Activated CD4-positive, alpha-beta memory T cell treated with anti-CD3 and anti-CD28 coated beads, Interleukin-2, amount 10 ng/mL, durations not matched to agents 7 days and 5 days (primary cell): ENCODE measurements around the gene C19orf25. TPM values are rescaled to one million over a fixed set of nuclear protein-coding genes. Genes with fewer than 3 reads are reported as not detected.

Source experiments
- CTCF ChIA-PET: fragments of 350-600 bp; sonication (Branson Sonifier 250); formaldehyde crosslinking; loops from one replicate; lab custom pipeline; 2021; ENCODE audit warnings: antibody characterized with exemption, inconsistent platforms; lab: Charles Lee
- POLR2A ChIA-PET: fragments of 350-600 bp; sonication (Branson Sonifier 250); formaldehyde crosslinking; loops from one replicate; lab custom pipeline; 2021; ENCODE audit warnings: antibody characterized with exemption; lab: Charles Lee
- DNase-seq: peaks from one replicate; pipeline ENCODE4 v3.0.0-alpha.2; 2020
- H3K27ac Mint-ChIP-seq: one replicate; pipeline ENCODE4 v1.8.0; 2021; ENCODE audit warnings: mild to moderate bottlenecking, mixed read lengths
- H3K27me3 Mint-ChIP-seq: one replicate; pipeline ENCODE4 v1.8.0; 2021; ENCODE audit warnings: mixed read lengths
- H3K36me3 Mint-ChIP-seq: one replicate; pipeline ENCODE4 v1.8.0; 2021; ENCODE audit warnings: low read depth, mixed read lengths
- H3K4me1 Mint-ChIP-seq: one replicate; pipeline ENCODE4 v1.8.0; 2021; ENCODE audit warnings: mixed read lengths
- H3K4me3 Mint-ChIP-seq: one replicate; pipeline ENCODE4 v1.8.0; 2021; ENCODE audit warnings: mild to moderate bottlenecking, mixed read lengths
- H3K9me3 Mint-ChIP-seq: one replicate; pipeline ENCODE4 v1.8.0; 2021; ENCODE audit warnings: mixed read lengths
- total RNA-seq, 2 experiments: library from RNA; stranded (reverse); gene quantifications; one replicate each; pipeline ENCODE4 v1.2.3, GENCODE V29; 2021

Gene C19orf25
- total RNA-seq, 2 experiments from 2014 or later: 38.4 to 38.5 TPM

- no peak overlapping the region for H3K27ac Mint-ChIP-seq
- no peak for DNase-seq
- CTCF ChIA-PET: no interaction called here
- no peaks in the 10 kb centered on the region for H3K9me3 Mint-ChIP-seq
- peaks cover 2% of the 10 kb centered on the region for H3K4me1 Mint-ChIP-seq
- H3K36me3 Mint-ChIP-seq: no peaks in the 10 kb centered on the region
- H3K4me3 Mint-ChIP-seq: no peak overlapping the region
- POLR2A ChIA-PET: no interaction called here
- H3K27me3 Mint-ChIP-seq: peaks cover 4% of the 10 kb centered on the region
Measured at GRCh38 chr19:1497578-1498235, 18.7 kb upstream of the C19orf25 start.

- H3K27me3 Mint-ChIP-seq: peaks cover 7% of the 10 kb centered on the region
- POLR2A ChIA-PET: no interaction called here
Measured at GRCh38 chr19:1496714-1497577, 17.9 kb upstream of the C19orf25 start.

GRCh38 chr19:1495799-1496713 is 17.0 kb upstream of the C19orf25 start:
- ChIA-PET CTCF (no interaction called here), POLR2A (no interaction called here)
- H3K27ac Mint-ChIP-seq: no peak overlapping the region
- H3K4me1 Mint-ChIP-seq: peaks cover 5% of the 10 kb centered on the region
- peaks cover 11% of the 10 kb centered on the region for H3K27me3 Mint-ChIP-seq
- H3K36me3 Mint-ChIP-seq: no peaks in the 10 kb centered on the region
- no peak overlapping the region for H3K4me3 Mint-ChIP-seq
- no peaks in the 10 kb centered on the region for H3K9me3 Mint-ChIP-seq
- DNase-seq: no peak

More at GRCh38 chr19:1496714-1497577, 17.9 kb upstream of the C19orf25 start:
- Mint-ChIP-seq H3K36me3 (no peaks in the 10 kb centered on the region), H3K4me3 (no peak overlapping the region), H3K9me3 (no peaks in the 10 kb centered on the region), H3K4me1 (peaks cover 1% of the 10 kb centered on the region), H3K27ac (no peak overlapping the region)
- DNase-seq: no peak
- CTCF ChIA-PET: no interaction called here

- DNase-seq: no peak
- ChIA-PET CTCF (no interaction called here), POLR2A (no interaction called here)
- H3K36me3 Mint-ChIP-seq: no peaks in the 10 kb centered on the region
- no peak overlapping the region for H3K27ac Mint-ChIP-seq
- no peak overlapping the region for H3K4me3 Mint-ChIP-seq
- H3K27me3 Mint-ChIP-seq: peaks cover 11% of the 10 kb centered on the region
- no peaks in the 10 kb centered on the region for H3K9me3 Mint-ChIP-seq
- H3K4me1 Mint-ChIP-seq: peaks cover 9% of the 10 kb centered on the region
Measured at GRCh38 chr19:1495051-1495798, 16.2 kb upstream of the C19orf25 start.

GRCh38 chr19:1494115-1494815 is 15.2 kb upstream of the C19orf25 start:
- no peaks in the 10 kb centered on the region for H3K9me3 Mint-ChIP-seq
- H3K27me3 Mint-ChIP-seq: peaks cover 11% of the 10 kb centered on the region
- H3K27ac Mint-ChIP-seq: no peak overlapping the region
- H3K4me3 Mint-ChIP-seq: no peak overlapping the region
- no peaks in the 10 kb centered on the region for H3K36me3 Mint-ChIP-seq
- CTCF ChIA-PET: interaction anchor here (0.9 kb wide), 1 partner anchor 8 kb away, joined by 3 read pairs; no protein-coding TSS in a partner anchor
- POLR2A ChIA-PET: no interaction called here
- DNase-seq: no peak
- H3K4me1 Mint-ChIP-seq: peaks cover 14% of the 10 kb centered on the region

- POLR2A ChIA-PET: no interaction called here
- Mint-ChIP-seq H3K4me3 (no peak overlapping the region), H3K4me1 (peaks cover 15% of the 10 kb centered on the region), H3K27ac (no peak overlapping the region), H3K27me3 (peaks cover 11% of the 10 kb centered on the region), H3K9me3 (no peaks in the 10 kb centered on the region), H3K36me3 (no peaks in the 10 kb centered on the region)
- CTCF ChIA-PET: no interaction called here
- DNase-seq: no peak
Measured at GRCh38 chr19:1492474-1493006, 13.5 kb upstream of the C19orf25 start.

GRCh38 chr19:1491849-1492170 is 12.8 kb upstream of the C19orf25 start:
- H3K27me3 Mint-ChIP-seq: peaks cover 11% of the 10 kb centered on the region
- H3K27ac Mint-ChIP-seq: no peak overlapping the region
- no peaks in the 10 kb centered on the region for H3K9me3 Mint-ChIP-seq
- ChIA-PET POLR2A (no interaction called here), CTCF (interaction anchor here (0.6 kb wide), 1 partner anchor 55 kb away, joined by 4 read pairs; no protein-coding TSS in a partner anchor)
- H3K4me1 Mint-ChIP-seq: peaks cover 15% of the 10 kb centered on the region
- peak overlapping the region; percentile 38 for H3K4me3 Mint-ChIP-seq
- no peak for DNase-seq
- H3K36me3 Mint-ChIP-seq: no peaks in the 10 kb centered on the region

- Mint-ChIP-seq H3K9me3 (no peaks in the 10 kb centered on the region), H3K4me1 (peaks cover 15% of the 10 kb centered on the region), H3K27me3 (peaks cover 11% of the 10 kb centered on the region), H3K4me3 (peak within 1 kb of the TSS; percentile 82), H3K36me3 (no peaks in the 10 kb centered on the region), H3K27ac (peak within 1 kb of the TSS; percentile 69)
- DNase-seq: no peak
- POLR2A ChIA-PET: interaction anchor here (0.9 to 1.7 kb wide), 3 partner anchors 18 to 114 kb away, joined by 3 to 4 read pairs (median 3); partner anchors contain the start of gene UQCR11
- CTCF ChIA-PET: interaction anchor here (0.6 to 1.0 kb wide), 9 partner anchors 11 to 297 kb away, joined by 3 to 5 read pairs (median 3); no protein-coding TSS in a partner anchor
Measured at GRCh38 chr19:1491114-1491848, 12.3 kb upstream of the C19orf25 start, which contains the start of gene REEP6. Gene REEP6 (plus strand): TSS chr19:1491181. CDS start chr19:1491270, 89 bp downstream.

GRCh38 chr19:1490311-1491113 is 11.5 kb upstream of the C19orf25 start, which contains the start of gene PCSK4:
Gene PCSK4 (minus strand): TSS chr19:1490350. CDS start chr19:1490346, 4 bp downstream.
- POLR2A ChIA-PET: interaction anchor here (0.9 to 1.7 kb wide), 3 partner anchors 17 to 115 kb away, joined by 3 to 4 read pairs (median 3); partner anchors contain the start of gene UQCR11
- peaks cover 11% of the 10 kb centered on the region for H3K27me3 Mint-ChIP-seq
- H3K4me1 Mint-ChIP-seq: peaks cover 15% of the 10 kb centered on the region
- peak within 1 kb of the TSS; percentile 69 for H3K27ac Mint-ChIP-seq
- no peaks in the 10 kb centered on the region for H3K9me3 Mint-ChIP-seq
- H3K4me3 Mint-ChIP-seq: peak within 1 kb of the TSS; percentile 82
- DNase-seq: peak; percentile 98
- CTCF ChIA-PET: interaction anchor here (0.6 to 1.0 kb wide), 8 partner anchors 12 to 297 kb away, joined by 3 to 5 read pairs (median 3); no protein-coding TSS in a partner anchor
- H3K36me3 Mint-ChIP-seq: no peaks in the 10 kb centered on the region
